ENCODE data around the gene SPR.

- TF ChIP-seq SREBF2 (IDR thresholded peaks at IDR 0.05) (no peak), RNF2 (IDR thresholded peaks at IDR 0.05; ENCODE audit: borderline replicate concordance, low read depth) (no peak), CTCF (IDR thresholded peaks at IDR 0.05) (no peak), E2F6 (IDR thresholded peaks at IDR 0.05; ENCODE audit: borderline replicate concordance, low read depth) (no peak), POLR2AphosphoS2 (conservative IDR thresholded peaks at IDR 0.05; ENCODE audit: low read length) (no peak), JUN (IDR thresholded peaks at IDR 0.05) (no peak), PHF8 (IDR thresholded peaks at IDR 0.05; ENCODE audit: borderline replicate concordance, low read depth) (no peak)
Measured at GRCh38 chr2:72847534-72848315, 39.5 kb upstream of the SPR start.

Data from A549 (cell line).